HPDE6-E6E7 (cell line): ENCODE results near the gene CPN1.
A peak's percentile ranks its signal among the peaks of the same experiment; 100 is the strongest.

Experiments
- DNase-seq: peaks from one replicate; pipeline ENCODE4 v3.0.0; 2011; ENCODE audit warnings: missing footprints; ENCODE audit errors: extremely low spot score

The CPN1 gene

GRCh38 chr10:100076750-100077149, 4.9 kb downstream of the CPN1 start:
- DNase-seq: no peak

- no peak for DNase-seq
Measured at GRCh38 chr10:100075426-100076220, 6.0 kb downstream of the CPN1 start.

- DNase-seq: no peak
Measured at GRCh38 chr10:100072514-100072913, 9.2 kb downstream of the CPN1 start.

- no peak for DNase-seq
Measured at GRCh38 chr10:100071529-100071928, 10.1 kb downstream of the CPN1 start.

- no peak for DNase-seq
Measured at GRCh38 chr10:100067466-100067865, 14.2 kb downstream of the CPN1 start.

- no peak for DNase-seq
Measured at GRCh38 chr10:100065084-100065660, 16.5 kb downstream of the CPN1 start.

- no peak for DNase-seq
Measured at GRCh38 chr10:100061401-100061800, 20.3 kb downstream of the CPN1 start.

- DNase-seq: no peak
Measured at GRCh38 chr10:100057948-100058347, 23.7 kb downstream of the CPN1 start.

- DNase-seq: no peak
Measured at GRCh38 chr10:100053686-100054460, 27.8 kb downstream of the CPN1 start.

- peak; percentile 44 for DNase-seq
Measured at GRCh38 chr10:100046021-100046486, 35.6 kb downstream of the CPN1 start.

- DNase-seq: no peak
Measured at GRCh38 chr10:100045592-100045991, 36.1 kb downstream of the CPN1 start.

GRCh38 chr10:100043796-100044195, 37.9 kb downstream of the CPN1 start:
- DNase-seq: no peak

GRCh38 chr10:100043344-100043743, 38.3 kb downstream of the CPN1 start:
- DNase-seq: peak; percentile 62

GRCh38 chr10:100041306-100042002, 40.2 kb downstream of the CPN1 start:
- DNase-seq: no peak

- no peak for DNase-seq
Measured at GRCh38 chr10:100038561-100039071, 43.1 kb downstream of the CPN1 start.

- DNase-seq: no peak
Measured at GRCh38 chr10:100037758-100038315, 43.8 kb downstream of the CPN1 start.

GRCh38 chr10:100036850-100037249, 44.8 kb downstream of the CPN1 start:
- DNase-seq: no peak

- no peak for DNase-seq
Measured at GRCh38 chr10:100033766-100034418, 47.8 kb downstream of the CPN1 start.

- DNase-seq: no peak
Measured at GRCh38 chr10:100027416-100027815, 54.3 kb downstream of the CPN1 start.

GRCh38 chr10:100025576-100025975, 56.1 kb downstream of the CPN1 start:
- no peak for DNase-seq

GRCh38 chr10:100024748-100025147, 56.9 kb downstream of the CPN1 start:
- no peak for DNase-seq
